Esophagus squamous epithelium (tissue), 4 donors: Measurements from ENCODE around the gene FAM83E.

ENCODE experiments used
- CTCF ChIP-seq, 6 experiments: fragments of 450-650 bp in 4 of 6; fragments of 200-600 bp in 2 of 6; sonication (generic) in 2 of 6; IDR thresholded peaks; one replicate each; pipeline ENCODE4 v1.5.1; 2016 to 2019; ENCODE audit warnings: antibody characterized with exemption in 6 of 6, mild to moderate bottlenecking in 4 of 6, moderate library complexity in 4 of 6
- POLR2A ChIP-seq, 4 donors: fragments of 450-650 bp; IDR thresholded peaks; one replicate each; pipeline ENCODE4 v1.6.1; 2017; ENCODE audit warnings: antibody characterized with exemption in 4 of 4, mild to moderate bottlenecking in 4 of 4, moderate library complexity in 3 of 4

DNA sequence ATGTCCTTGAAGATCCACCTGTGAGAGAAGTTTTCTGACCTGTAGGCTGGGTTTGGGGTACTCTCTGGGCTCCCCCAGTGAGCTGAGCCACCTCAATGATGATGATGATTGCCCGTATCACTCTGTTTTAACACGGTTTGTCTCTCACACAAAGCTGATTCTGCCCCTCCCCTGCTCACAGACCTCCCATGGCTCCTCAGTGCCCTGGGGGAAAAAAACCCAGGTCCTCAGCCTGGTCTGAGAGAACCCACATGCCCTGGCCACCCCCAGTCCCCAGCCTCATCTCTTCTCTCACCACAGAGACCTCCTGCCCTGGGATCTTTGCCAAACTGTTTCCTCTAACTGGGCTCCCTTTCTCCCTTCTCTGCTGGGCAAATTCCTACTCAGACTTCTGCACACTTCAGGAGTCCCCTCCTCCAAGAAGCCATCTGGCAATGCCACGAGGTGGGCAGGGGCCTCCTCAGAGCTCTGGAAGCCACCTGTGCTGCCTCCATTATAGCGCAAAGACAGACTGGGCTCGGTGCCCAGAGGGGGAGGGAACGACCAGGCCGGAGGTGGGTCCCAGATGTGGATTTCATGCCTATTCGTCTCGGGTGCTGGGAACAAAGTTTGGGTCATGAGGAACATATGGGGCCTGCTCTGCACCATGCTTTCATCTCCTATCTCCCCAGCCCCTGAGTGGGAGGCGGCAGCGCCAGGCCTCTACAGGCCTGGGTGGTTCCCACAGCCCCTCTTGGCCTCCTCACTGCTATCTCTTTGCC lies 39.6 kb upstream of the FAM83E start:
- no peak for TF ChIP-seq CTCF (IDR thresholded peaks at IDR 0.05)
- TF ChIP-seq POLR2A (IDR thresholded peaks at IDR 0.05): no peak
